Caco-2 (cell line): ENCODE data around the gene TIMMDC1. TPM values are rescaled to one million over a fixed set of nuclear protein-coding genes. Genes with fewer than 3 reads are reported as not detected.
"Not testable (repeated sequence)": the region's sequence is repeated elsewhere in the genome, so short reads cannot be mapped to it uniquely, and the experiment has no call there.

Experiments used
- BruUV-seq: library from RNA; stranded (reverse); fragments of 400-500 nt; replicated peaks from 2 replicates; lab custom pipeline; 2021; lab: Mats Ljungman, UMichigan
- CTCF ChIA-PET: fragments of 300-600 bp; sonication (Branson Sonifier 250); formaldehyde crosslinking; loops from one replicate; lab custom pipeline; 2022; ENCODE audit warnings: antibody characterized with exemption; lab: Charles Lee
- POLR2A ChIA-PET: fragments of 300-600 bp; sonication (Branson Sonifier 250); formaldehyde crosslinking; loops from one replicate; lab custom pipeline; 2022; ENCODE audit warnings: antibody characterized with exemption; lab: Charles Lee
- DNase-seq, 2 experiments: peaks; one replicate each; pipeline versions ENCODE4 v3.0.0 to v3.0.0-alpha.2; 2020 to 2022
- H3K27me3 ChIP-seq: replicated peaks from 2 replicates; pipeline ENCODE4 v1.6.0; 2011; ENCODE audit warnings: low read length; ENCODE audit not compliant: control insufficient read depth, insufficient read depth
- H3K36me3 ChIP-seq: 2 replicates; pipeline ENCODE4 v1.5.1; 2011; ENCODE audit warnings: low read length; ENCODE audit not compliant: control insufficient read depth, insufficient read depth
- H3K4me1 ChIP-seq: fragments of 250-450 bp; sonication (Bioruptor Pico); 2 replicates; pipeline ENCODE4 v1.5.1; 2020; ENCODE audit warnings: mild to moderate bottlenecking
- H3K4me3 ChIP-seq: 2 replicates; pipeline ENCODE4 v1.5.1; 2011; ENCODE audit warnings: low read depth, mild to moderate bottlenecking, control low read depth, low read length
- H3K9me3 ChIP-seq: fragments of 250-450 bp; sonication (Bioruptor Pico); 2 replicates; pipeline ENCODE4 v1.5.1; 2020; ENCODE audit warnings: mild to moderate bottlenecking, moderate library complexity
- H3K27ac Mint-ChIP-seq: one replicate; pipeline ENCODE4 v1.8.0; 2022; ENCODE audit warnings: mixed read lengths; ENCODE audit not compliant: unreplicated experiment
- H3K27me3 Mint-ChIP-seq: one replicate; pipeline ENCODE4 v1.8.0; 2022; ENCODE audit warnings: mixed read lengths; ENCODE audit not compliant: insufficient read depth, unreplicated experiment
- H3K36me3 Mint-ChIP-seq: one replicate; pipeline ENCODE4 v1.8.0; 2022; ENCODE audit warnings: mild to moderate bottlenecking, mixed read lengths; ENCODE audit not compliant: insufficient read depth, unreplicated experiment
- H3K4me1 Mint-ChIP-seq: one replicate; pipeline ENCODE4 v1.8.0; 2022; ENCODE audit warnings: low read depth, mixed read lengths; ENCODE audit not compliant: unreplicated experiment
- H3K4me3 Mint-ChIP-seq: one replicate; pipeline ENCODE4 v1.8.0; 2022; ENCODE audit warnings: mild to moderate bottlenecking, moderate library complexity, mixed read lengths; ENCODE audit not compliant: unreplicated experiment
- H3K9me3 Mint-ChIP-seq: one replicate; pipeline ENCODE4 v1.8.0; 2022; ENCODE audit warnings: mixed read lengths; ENCODE audit not compliant: unreplicated experiment
- intact Hi-C: fragments of 100-400 bp; cut with micrococcal nuclease; formaldehyde crosslinking; loops from one replicate; pipeline ENCODE4 v1.10.0; 2022; ENCODE audit not compliant: unreplicated experiment
- total RNA-seq: library from RNA; stranded (reverse); gene quantifications from 2 replicates; pipeline ENCODE4 v1.2.3, GENCODE V29; 2022
- TF ChIP-seq, protein P1 (sequence below), 2 experiments: fragments of 200-600 bp in 1 of 2; IDR thresholded peaks; 1 replicate in 1 of 2; 2 replicates in 1 of 2; pipeline versions ENCODE4 v1.5.1 to v1.8.0; 2011 to 2022; ENCODE audit warnings: antibody characterized with exemption in 1 of 2, control low read depth in 1 of 2, inconsistent platforms in 1 of 2, low read depth in 1 of 2, low read length in 1 of 2, mild to moderate bottlenecking in 1 of 2, moderate library complexity in 1 of 2; ENCODE audit not compliant: insufficient read depth in 1 of 2, severe bottlenecking in 1 of 2, unreplicated experiment in 1 of 2

Gene TIMMDC1
- total RNA-seq, 1 experiment from 2014 or later, result 66.7 TPM

GRCh38 chr3:119550192-119550910, 52.0 kb downstream of the TIMMDC1 start:
- Histone ChIP-seq H3K4me3 (no peak overlapping the region), H3K9me3 (no peaks in the 10 kb centered on the region), H3K27me3 (no peaks in the 10 kb centered on the region), H3K4me1 (no peaks in the 10 kb centered on the region), H3K36me3 (no peaks in the 10 kb centered on the region)
- H3K27ac Mint-ChIP-seq, result no peak overlapping the region
- H3K36me3 Mint-ChIP-seq, result no peaks in the 10 kb centered on the region
- H3K27me3 Mint-ChIP-seq, result peaks cover under 1% of the 10 kb centered on the region
- intact Hi-C loops, result no loop called here
- DNase-seq, result no peak
- H3K4me3 Mint-ChIP-seq, result no peak overlapping the region
- no peaks in the 10 kb centered on the region for H3K4me1 Mint-ChIP-seq
- ChIA-PET CTCF (no interaction called here), POLR2A (no interaction called here)
- no peaks in the 10 kb centered on the region for H3K9me3 Mint-ChIP-seq
- BruUV-seq, result no TSS peak
- TF ChIP-seq, protein P1, sequence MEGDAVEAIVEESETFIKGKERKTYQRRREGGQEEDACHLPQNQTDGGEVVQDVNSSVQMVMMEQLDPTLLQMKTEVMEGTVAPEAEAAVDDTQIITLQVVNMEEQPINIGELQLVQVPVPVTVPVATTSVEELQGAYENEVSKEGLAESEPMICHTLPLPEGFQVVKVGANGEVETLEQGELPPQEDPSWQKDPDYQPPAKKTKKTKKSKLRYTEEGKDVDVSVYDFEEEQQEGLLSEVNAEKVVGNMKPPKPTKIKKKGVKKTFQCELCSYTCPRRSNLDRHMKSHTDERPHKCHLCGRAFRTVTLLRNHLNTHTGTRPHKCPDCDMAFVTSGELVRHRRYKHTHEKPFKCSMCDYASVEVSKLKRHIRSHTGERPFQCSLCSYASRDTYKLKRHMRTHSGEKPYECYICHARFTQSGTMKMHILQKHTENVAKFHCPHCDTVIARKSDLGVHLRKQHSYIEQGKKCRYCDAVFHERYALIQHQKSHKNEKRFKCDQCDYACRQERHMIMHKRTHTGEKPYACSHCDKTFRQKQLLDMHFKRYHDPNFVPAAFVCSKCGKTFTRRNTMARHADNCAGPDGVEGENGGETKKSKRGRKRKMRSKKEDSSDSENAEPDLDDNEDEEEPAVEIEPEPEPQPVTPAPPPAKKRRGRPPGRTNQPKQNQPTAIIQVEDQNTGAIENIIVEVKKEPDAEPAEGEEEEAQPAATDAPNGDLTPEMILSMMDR (IDR thresholded peaks at IDR 0.05; ENCODE audit: insufficient read depth in 1 of 2, low read depth in 1 of 2, low read length in 1 of 2, severe bottlenecking in 1 of 2, unreplicated experiment in 1 of 2), result no peak

- CTCF ChIA-PET, result no interaction called here
- no peaks in the 10 kb centered on the region for H3K9me3 Mint-ChIP-seq
- Histone ChIP-seq H3K27me3 (no peaks in the 10 kb centered on the region), H3K4me3 (no peak overlapping the region), H3K9me3 (no peaks in the 10 kb centered on the region), H3K4me1 (no peaks in the 10 kb centered on the region), H3K36me3 (no peaks in the 10 kb centered on the region)
- POLR2A ChIA-PET, result no interaction called here
- H3K27me3 Mint-ChIP-seq, result peaks cover 6% of the 10 kb centered on the region
- no peak overlapping the region for H3K4me3 Mint-ChIP-seq
- H3K36me3 Mint-ChIP-seq, result no peaks in the 10 kb centered on the region
- intact Hi-C loops, result no loop called here
- no peak for DNase-seq
- no peaks in the 10 kb centered on the region for H3K4me1 Mint-ChIP-seq
- TF ChIP-seq, protein P1 (IDR thresholded peaks at IDR 0.05; ENCODE audit: insufficient read depth in 1 of 2, low read depth in 1 of 2, low read length in 1 of 2, severe bottlenecking in 1 of 2, unreplicated experiment in 1 of 2), result no peak
- H3K27ac Mint-ChIP-seq, result no peak overlapping the region
- no TSS peak for BruUV-seq
Observed at GRCh38 chr3:119551598-119551997, 53.3 kb downstream of the TIMMDC1 start.

- H3K36me3 Mint-ChIP-seq, intact Hi-C loops, DNase-seq, H3K4me3 ChIP-seq, H3K4me1 Mint-ChIP-seq, H3K9me3 Mint-ChIP-seq, H3K4me3 Mint-ChIP-seq, H3K36me3 ChIP-seq, H3K9me3 ChIP-seq, H3K27me3 ChIP-seq, CTCF ChIA-PET, H3K27ac Mint-ChIP-seq, H3K4me1 ChIP-seq, BruUV-seq, POLR2A ChIA-PET: not testable (repeated sequence)
- H3K27me3 Mint-ChIP-seq, result peaks cover 16% of the 10 kb centered on the region
Observed at GRCh38 chr3:119552928-119553327, 54.6 kb downstream of the TIMMDC1 start.
